Rectal smooth muscle tissue (tissue), 1 donor: ENCODE data around the gene CCDC170.

Experiments used
- H3K27ac ChIP-seq: one replicate; pipeline ENCODE4 v1.7.0; 2013; ENCODE audit warnings: low read depth, low read length, inconsistent platforms
- H3K27me3 ChIP-seq: one replicate; pipeline ENCODE4 v1.7.0; 2013; ENCODE audit warnings: low read length; ENCODE audit not compliant: control insufficient read depth, insufficient read depth
- H3K36me3 ChIP-seq: one replicate; pipeline ENCODE4 v1.7.0; 2013; ENCODE audit warnings: low read length; ENCODE audit not compliant: control insufficient read depth, insufficient read depth
- H3K4me1 ChIP-seq: one replicate; pipeline ENCODE4 v1.7.0; 2013; ENCODE audit warnings: low read length; ENCODE audit not compliant: control insufficient read depth, insufficient read depth
- H3K4me3 ChIP-seq: one replicate; pipeline ENCODE4 v1.7.0; 2013; ENCODE audit warnings: low read length
- H3K9ac ChIP-seq: one replicate; pipeline ENCODE4 v1.7.0; 2013; ENCODE audit warnings: low read length

The CCDC170 gene

GRCh38 chr6:151632415-151632987 is 138.7 kb downstream of the CCDC170 start:
- no peak overlapping the region for H3K4me3 ChIP-seq
- no peak overlapping the region for H3K27ac ChIP-seq
- no peaks in the 10 kb centered on the region for H3K36me3 ChIP-seq
- no peaks in the 10 kb centered on the region for H3K4me1 ChIP-seq
- H3K9ac ChIP-seq = no peak overlapping the region
- no peaks in the 10 kb centered on the region for H3K27me3 ChIP-seq

GRCh38 chr6:151633526-151634335 is 139.9 kb downstream of the CCDC170 start:
- Histone ChIP-seq H3K27ac (no peak overlapping the region), H3K9ac (no peak overlapping the region), H3K27me3 (no peaks in the 10 kb centered on the region), H3K4me1 (no peaks in the 10 kb centered on the region), H3K4me3 (no peak overlapping the region), H3K36me3 (no peaks in the 10 kb centered on the region)

GRCh38 chr6:151634336-151634720 is 140.5 kb downstream of the CCDC170 start:
- H3K27ac ChIP-seq = no peak overlapping the region
- no peak overlapping the region for H3K4me3 ChIP-seq

GRCh38 chr6:151635741-151636140 is 141.9 kb downstream of the CCDC170 start:
- no peaks in the 10 kb centered on the region for H3K27me3 ChIP-seq
- no peaks in the 10 kb centered on the region for H3K36me3 ChIP-seq
- H3K27ac ChIP-seq = no peak overlapping the region
- H3K4me1 ChIP-seq = no peaks in the 10 kb centered on the region
- no peak overlapping the region for H3K9ac ChIP-seq
- H3K4me3 ChIP-seq = no peak overlapping the region

More at GRCh38 chr6:151634336-151634720, 140.5 kb downstream of the CCDC170 start:
- no peaks in the 10 kb centered on the region for H3K4me1 ChIP-seq
- H3K9ac ChIP-seq = no peak overlapping the region
- H3K36me3 ChIP-seq = no peaks in the 10 kb centered on the region
- H3K27me3 ChIP-seq = no peaks in the 10 kb centered on the region

- Histone ChIP-seq H3K27me3 (no peaks in the 10 kb centered on the region), H3K36me3 (no peaks in the 10 kb centered on the region), H3K4me3 (no peak overlapping the region), H3K27ac (no peak overlapping the region), H3K4me1 (no peaks in the 10 kb centered on the region), H3K9ac (no peak overlapping the region)
These were observed 144.0 kb downstream of the CCDC170 start for GRCh38 chr6:151637814-151638213.

GRCh38 chr6:151639750-151640149 is 145.9 kb downstream of the CCDC170 start:
- Histone ChIP-seq H3K9ac (no peak overlapping the region), H3K4me1 (no peaks in the 10 kb centered on the region), H3K36me3 (no peaks in the 10 kb centered on the region), H3K27ac (no peak overlapping the region), H3K4me3 (no peak overlapping the region), H3K27me3 (no peaks in the 10 kb centered on the region)

GRCh38 chr6:151641028-151641427 is 147.2 kb downstream of the CCDC170 start:
- Histone ChIP-seq H3K4me3 (no peak overlapping the region), H3K27ac (no peak overlapping the region), H3K9ac (no peak overlapping the region), H3K27me3 (no peaks in the 10 kb centered on the region), H3K4me1 (no peaks in the 10 kb centered on the region), H3K36me3 (no peaks in the 10 kb centered on the region)

GRCh38 chr6:151647976-151648639 is 154.3 kb downstream of the CCDC170 start:
- Histone ChIP-seq H3K4me1 (no peaks in the 10 kb centered on the region), H3K36me3 (no peaks in the 10 kb centered on the region), H3K4me3 (no peak overlapping the region), H3K27me3 (peaks cover 3% of the 10 kb centered on the region), H3K27ac (no peak overlapping the region), H3K9ac (no peak overlapping the region)

- H3K36me3 ChIP-seq = no peaks in the 10 kb centered on the region
- H3K27me3 ChIP-seq = peaks cover 3% of the 10 kb centered on the region
- no peak overlapping the region for H3K27ac ChIP-seq
- H3K9ac ChIP-seq = no peak overlapping the region
- no peaks in the 10 kb centered on the region for H3K4me1 ChIP-seq
- H3K4me3 ChIP-seq = no peak overlapping the region
These were observed 156.0 kb downstream of the CCDC170 start for GRCh38 chr6:151649835-151650234.

- no peak overlapping the region for H3K27ac ChIP-seq
- no peak overlapping the region for H3K4me3 ChIP-seq
- H3K36me3 ChIP-seq = no peaks in the 10 kb centered on the region
- no peaks in the 10 kb centered on the region for H3K4me1 ChIP-seq
- peaks cover 3% of the 10 kb centered on the region for H3K27me3 ChIP-seq
- no peak overlapping the region for H3K9ac ChIP-seq
These were observed 157.8 kb downstream of the CCDC170 start for GRCh38 chr6:151651639-151652038.

- no peak overlapping the region for H3K27ac ChIP-seq
- H3K4me1 ChIP-seq = no peaks in the 10 kb centered on the region
- no peak overlapping the region for H3K9ac ChIP-seq
- no peaks in the 10 kb centered on the region for H3K36me3 ChIP-seq
- H3K4me3 ChIP-seq = no peak overlapping the region
- peaks cover 3% of the 10 kb centered on the region for H3K27me3 ChIP-seq
These were observed 158.5 kb downstream of the CCDC170 start for GRCh38 chr6:151652325-151652724.

GRCh38 chr6:151655099-151655498 is 161.3 kb downstream of the CCDC170 start:
- Histone ChIP-seq H3K9ac (no peak overlapping the region), H3K27me3 (no peaks in the 10 kb centered on the region), H3K36me3 (no peaks in the 10 kb centered on the region), H3K4me3 (no peak overlapping the region), H3K27ac (no peak overlapping the region), H3K4me1 (no peaks in the 10 kb centered on the region)
